Spleen (tissue), 7 donors: ENCODE results near the gene FOXK1.

Experiments
- POLR2A ChIP-seq, 3 donors: fragments of 450-650 bp; IDR thresholded peaks; one replicate each; pipeline ENCODE4 v1.5.1; 2017; ENCODE audit warnings: antibody characterized with exemption in 3 of 3, mild to moderate bottlenecking in 1 of 3
- POLR2AphosphoS5 ChIP-seq, 3 donors: sonication (generic); formaldehyde crosslinking; IDR thresholded peaks; one replicate each; pipeline ENCODE4 v1.5.1; 2017; ENCODE audit warnings: antibody characterized with exemption in 3 of 3
- TF ChIP-seq, protein P1 (sequence below), 11 experiments: fragments of 200-600 bp in 7 of 11; fragments of 450-650 bp in 4 of 11; sonication (generic) in 4 of 11; IDR thresholded peaks in 8 of 11; conservative IDR thresholded peaks in 3 of 11; 1 replicate in 7 of 11; 2 replicates in 4 of 11; pipeline versions ENCODE4 v1.4.0 to v1.8.0; 2016 to 2021; ENCODE audit warnings: antibody characterized with exemption in 11 of 11, inconsistent platforms in 4 of 11, mild to moderate bottlenecking in 1 of 11
- donor health status: DM: no; HTN: no; CAD: no; lungs with moderate emphysema.
- donor health status: DM: no; HTN: no; CAD: no.
- donor health status: DM: no; HTN: no; CAD: no.

DNA sequence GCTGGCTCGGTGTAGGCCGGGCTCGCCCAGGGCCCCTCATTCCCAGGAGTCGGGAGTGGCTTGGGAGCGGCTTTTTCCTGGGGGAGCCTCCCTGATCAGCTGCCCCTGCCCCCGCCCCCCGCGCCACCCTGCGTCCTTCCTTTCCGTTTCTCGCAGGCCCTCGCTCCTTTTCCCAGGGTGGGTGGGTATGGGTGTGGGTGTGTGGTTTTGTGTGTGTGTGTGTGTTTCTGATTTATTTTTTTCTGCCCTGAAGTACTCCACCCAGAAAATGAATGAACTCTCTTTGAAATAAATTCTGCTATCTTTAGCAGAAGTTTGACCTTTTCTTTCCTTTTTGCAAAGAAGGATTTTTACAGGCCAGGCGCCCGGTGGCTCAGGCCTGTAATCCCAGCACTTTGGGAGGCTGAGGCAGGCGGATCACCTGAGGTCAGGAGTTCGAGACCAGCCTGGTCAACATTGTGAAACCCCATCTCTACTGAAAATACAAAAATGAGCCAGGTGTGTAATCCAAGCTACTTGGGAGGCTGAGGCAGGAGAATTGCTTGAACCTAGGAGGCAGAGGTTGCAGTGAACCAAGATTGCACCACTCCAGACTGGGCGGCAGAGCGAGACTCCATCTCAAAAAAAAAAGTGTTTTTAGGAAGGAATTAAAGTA lies 63.3 kb downstream of the FOXK1 start:
- TF ChIP-seq, protein P1, sequence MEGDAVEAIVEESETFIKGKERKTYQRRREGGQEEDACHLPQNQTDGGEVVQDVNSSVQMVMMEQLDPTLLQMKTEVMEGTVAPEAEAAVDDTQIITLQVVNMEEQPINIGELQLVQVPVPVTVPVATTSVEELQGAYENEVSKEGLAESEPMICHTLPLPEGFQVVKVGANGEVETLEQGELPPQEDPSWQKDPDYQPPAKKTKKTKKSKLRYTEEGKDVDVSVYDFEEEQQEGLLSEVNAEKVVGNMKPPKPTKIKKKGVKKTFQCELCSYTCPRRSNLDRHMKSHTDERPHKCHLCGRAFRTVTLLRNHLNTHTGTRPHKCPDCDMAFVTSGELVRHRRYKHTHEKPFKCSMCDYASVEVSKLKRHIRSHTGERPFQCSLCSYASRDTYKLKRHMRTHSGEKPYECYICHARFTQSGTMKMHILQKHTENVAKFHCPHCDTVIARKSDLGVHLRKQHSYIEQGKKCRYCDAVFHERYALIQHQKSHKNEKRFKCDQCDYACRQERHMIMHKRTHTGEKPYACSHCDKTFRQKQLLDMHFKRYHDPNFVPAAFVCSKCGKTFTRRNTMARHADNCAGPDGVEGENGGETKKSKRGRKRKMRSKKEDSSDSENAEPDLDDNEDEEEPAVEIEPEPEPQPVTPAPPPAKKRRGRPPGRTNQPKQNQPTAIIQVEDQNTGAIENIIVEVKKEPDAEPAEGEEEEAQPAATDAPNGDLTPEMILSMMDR (IDR thresholded peaks at IDR 0.05 in 8 of 11, conservative IDR thresholded peaks at IDR 0.05 in 3 of 11): no peak
- TF ChIP-seq POLR2A (IDR thresholded peaks at IDR 0.05) (no peak), POLR2AphosphoS5 (IDR thresholded peaks at IDR 0.05) (no peak)
